Neutrophil (primary cell): ENCODE measurements around the gene MREG.

Experiments
- H3K27ac ChIP-seq: fragments of 200-600 bp; sonication (generic); 2 replicates; pipeline ENCODE4 v1.5.1; 2016; ENCODE audit warnings: mild to moderate bottlenecking, moderate library complexity
- H3K27me3 ChIP-seq: fragments of 200-600 bp; sonication (generic); 2 replicates; pipeline ENCODE4 v1.6.0; 2016; ENCODE audit warnings: mild to moderate bottlenecking
- H3K36me3 ChIP-seq: fragments of 200-600 bp; sonication (generic); 2 replicates; pipeline ENCODE4 v1.5.1; 2017
- H3K4me1 ChIP-seq, 2 experiments: fragments of 200-600 bp in 1 of 2; sonication (generic) in 1 of 2; 1 replicate in 1 of 2; 2 replicates in 1 of 2; pipeline versions ENCODE4 v1.5.1 to v1.6.1; 2013 to 2016; ENCODE audit warnings: low read depth in 1 of 2, low read length in 1 of 2, mild to moderate bottlenecking in 1 of 2, moderate library complexity in 1 of 2; ENCODE audit not compliant: control insufficient read depth in 1 of 2, insufficient read depth in 1 of 2
- H3K4me3 ChIP-seq, 2 experiments: fragments of 200-600 bp in 1 of 2; sonication (generic) in 1 of 2; 1 replicate in 1 of 2; 2 replicates in 1 of 2; pipeline ENCODE4 v1.5.1; 2013 to 2016; ENCODE audit warnings: low read depth in 1 of 2, low read length in 1 of 2, mild to moderate bottlenecking in 1 of 2, moderate library complexity in 1 of 2
- H3K9me3 ChIP-seq: fragments of 200-600 bp; sonication (generic); 2 replicates; pipeline ENCODE4 v1.5.1; 2016
- CTCF ChIP-seq: fragments of 200-600 bp; sonication (generic); IDR thresholded peaks from 2 replicates; pipeline ENCODE4 v1.5.1; 2016; ENCODE audit warnings: antibody characterized with exemption

MREG gene

GRCh38 chr2:215970425-215970824 lies 42.9 kb downstream of the MREG start:
- TF ChIP-seq CTCF, result no peak
- Histone ChIP-seq H3K9me3 (no peaks in the 10 kb centered on the region), H3K4me1 (peaks cover 7 to 9% of the 10 kb centered on the region in 2 experiments), H3K36me3 (no peaks in the 10 kb centered on the region), H3K27ac (no peak overlapping the region), H3K27me3 (no peaks in the 10 kb centered on the region), H3K4me3 (no peak overlapping the region)

- H3K4me1 ChIP-seq, result peaks cover 4 to 6% of the 10 kb centered on the region in 2 experiments
- no peak overlapping the region for H3K4me3 ChIP-seq
- H3K27me3 ChIP-seq, result no peaks in the 10 kb centered on the region
- no peaks in the 10 kb centered on the region for H3K9me3 ChIP-seq
- H3K36me3 ChIP-seq, result no peaks in the 10 kb centered on the region
- H3K27ac ChIP-seq, result no peak overlapping the region
- TF ChIP-seq CTCF, result no peak
Observed at GRCh38 chr2:215969131-215969841, 44.1 kb downstream of the MREG start.

- Histone ChIP-seq H3K9me3 (no peaks in the 10 kb centered on the region), H3K4me1 (no peaks in the 10 kb centered on the region), H3K4me3 (no peak overlapping the region), H3K36me3 (no peaks in the 10 kb centered on the region), H3K27me3 (no peaks in the 10 kb centered on the region), H3K27ac (no peak overlapping the region)
- TF ChIP-seq CTCF, result no peak
Observed at GRCh38 chr2:215968499-215968898, 44.9 kb downstream of the MREG start.

GRCh38 chr2:215967590-215968378 lies 45.6 kb downstream of the MREG start:
- H3K4me3 ChIP-seq, result no peak overlapping the region
- H3K9me3 ChIP-seq, result no peaks in the 10 kb centered on the region
- no peak overlapping the region for H3K27ac ChIP-seq
- H3K36me3 ChIP-seq, result no peaks in the 10 kb centered on the region
- no peaks in the 10 kb centered on the region for H3K4me1 ChIP-seq
- no peaks in the 10 kb centered on the region for H3K27me3 ChIP-seq
- no peak for TF ChIP-seq CTCF

GRCh38 chr2:215966951-215967350 lies 46.4 kb downstream of the MREG start:
- H3K9me3 ChIP-seq, result no peaks in the 10 kb centered on the region
- TF ChIP-seq CTCF, result no peak
- H3K36me3 ChIP-seq, result no peaks in the 10 kb centered on the region
- H3K4me3 ChIP-seq, result no peak overlapping the region
- H3K27me3 ChIP-seq, result no peaks in the 10 kb centered on the region
- H3K27ac ChIP-seq, result no peak overlapping the region
- H3K4me1 ChIP-seq, result no peaks in the 10 kb centered on the region
